C1 segment of cervical spinal cord (tissue), 14 donors: ENCODE results near the gene NQO2.
A peak's percentile ranks its signal among the peaks of the same experiment; 100 is the strongest.
"Not testable (repeated sequence)": the region's sequence is repeated elsewhere in the genome, so short reads cannot be mapped to it uniquely, and the experiment has no call there.

Experiments
- DNase-seq, 14 donors: peaks; one replicate each; lab custom pipeline; 2025; lab: John Stamatoyannopoulos, UW

Gene NQO2

GRCh38 chr6:2989332-2990247 is 10.1 kb upstream of the NQO2 start:
- peak in 13 of 14 donors; percentile 54 to 96 (median 88) for DNase-seq

DNA sequence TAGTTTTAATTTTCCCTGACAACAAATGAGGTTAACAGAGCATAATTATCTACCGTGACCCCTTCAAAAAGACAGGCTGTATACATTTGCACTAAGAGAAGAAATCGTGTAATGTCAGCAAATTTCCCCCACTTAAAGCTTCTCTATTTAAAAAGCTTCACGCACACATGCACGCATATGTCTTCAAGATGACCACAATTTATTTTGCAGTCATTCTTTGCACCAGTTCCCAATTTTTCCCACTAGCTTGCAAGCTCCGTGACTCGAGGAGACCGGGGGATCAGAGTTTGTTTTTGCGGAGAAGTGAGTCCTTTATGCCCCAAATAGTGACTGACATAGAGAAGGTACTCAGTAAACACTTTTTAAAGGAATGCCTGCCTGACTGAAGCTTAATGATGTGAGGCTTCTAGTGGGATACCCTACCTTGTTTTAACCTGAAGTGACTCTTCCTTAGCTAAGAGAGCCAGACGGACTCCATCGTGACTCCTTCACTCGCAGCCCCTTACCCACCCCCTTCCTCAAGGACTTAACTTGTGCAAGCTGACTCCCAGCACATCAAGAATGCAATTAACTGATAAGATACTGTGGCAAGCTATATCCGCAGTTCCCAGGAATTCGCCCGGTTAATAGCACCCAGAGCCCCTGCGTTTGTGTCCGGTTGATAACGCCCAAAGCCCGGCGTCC is 9.3 kb upstream of the NQO2 start:
- DNase-seq = peak in 10 of 14 donors; percentile 41 to 70 (median 54)

DNA sequence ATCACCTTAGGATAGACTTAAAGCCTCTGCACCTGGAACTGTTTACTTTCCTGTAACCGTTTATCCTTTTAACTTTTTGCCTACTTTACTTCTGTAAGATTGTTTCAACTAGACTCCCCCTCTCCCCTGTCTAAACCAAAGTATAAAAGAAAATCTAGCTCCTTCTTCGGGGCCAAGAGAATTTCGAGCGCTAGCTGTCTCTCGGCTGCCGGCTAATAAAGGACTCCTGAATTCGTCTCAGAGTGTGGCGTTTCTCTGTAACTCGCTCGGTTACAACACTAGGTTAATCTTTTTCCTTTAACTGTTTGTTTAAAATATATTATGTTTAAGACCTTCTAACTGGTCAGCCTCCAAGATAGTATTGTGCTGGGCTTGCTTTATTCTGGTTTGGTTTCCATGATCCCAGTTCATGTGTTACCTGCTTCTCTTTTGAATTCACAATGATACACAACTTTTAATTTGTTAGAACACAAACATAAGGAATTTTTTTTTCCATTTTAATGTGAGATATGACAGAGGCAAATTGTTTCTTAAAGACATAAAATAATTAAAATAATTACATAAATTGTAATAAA is 8.7 kb upstream of the NQO2 start:
- DNase-seq = no peak

DNA sequence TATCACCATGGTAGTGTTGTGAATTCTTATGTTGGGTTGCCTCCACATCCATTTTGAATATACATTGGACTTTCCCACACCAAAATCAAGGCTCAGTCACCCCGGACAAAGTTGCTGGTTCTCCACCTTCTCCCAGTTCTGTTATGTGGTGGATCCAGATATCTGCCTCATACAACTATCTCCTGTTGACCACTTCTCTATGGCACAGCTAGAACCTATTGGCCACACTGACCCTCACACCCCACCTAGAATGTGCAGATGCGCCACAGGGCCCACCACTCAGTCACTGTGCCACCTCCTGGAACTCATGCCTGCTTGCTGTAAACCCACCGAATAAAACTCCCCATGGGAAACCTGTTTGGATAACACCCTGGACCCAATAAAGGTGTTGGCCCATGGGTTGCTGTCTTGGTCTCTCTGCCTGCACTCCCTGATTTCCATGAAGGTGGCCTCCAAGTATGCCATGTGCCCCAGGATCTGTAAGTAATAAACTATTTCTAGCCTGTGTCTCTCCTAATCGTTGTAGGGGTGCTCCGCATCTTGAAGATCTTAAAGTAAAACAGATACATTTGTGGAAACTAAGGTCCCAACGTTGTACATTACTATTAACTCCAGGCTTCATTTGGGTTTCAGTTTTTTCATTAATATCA is 7.2 kb upstream of the NQO2 start:
- no peak for DNase-seq

- no peak for DNase-seq
Observed at GRCh38 chr6:2993755-2994317, 5.9 kb upstream of the NQO2 start.

DNA sequence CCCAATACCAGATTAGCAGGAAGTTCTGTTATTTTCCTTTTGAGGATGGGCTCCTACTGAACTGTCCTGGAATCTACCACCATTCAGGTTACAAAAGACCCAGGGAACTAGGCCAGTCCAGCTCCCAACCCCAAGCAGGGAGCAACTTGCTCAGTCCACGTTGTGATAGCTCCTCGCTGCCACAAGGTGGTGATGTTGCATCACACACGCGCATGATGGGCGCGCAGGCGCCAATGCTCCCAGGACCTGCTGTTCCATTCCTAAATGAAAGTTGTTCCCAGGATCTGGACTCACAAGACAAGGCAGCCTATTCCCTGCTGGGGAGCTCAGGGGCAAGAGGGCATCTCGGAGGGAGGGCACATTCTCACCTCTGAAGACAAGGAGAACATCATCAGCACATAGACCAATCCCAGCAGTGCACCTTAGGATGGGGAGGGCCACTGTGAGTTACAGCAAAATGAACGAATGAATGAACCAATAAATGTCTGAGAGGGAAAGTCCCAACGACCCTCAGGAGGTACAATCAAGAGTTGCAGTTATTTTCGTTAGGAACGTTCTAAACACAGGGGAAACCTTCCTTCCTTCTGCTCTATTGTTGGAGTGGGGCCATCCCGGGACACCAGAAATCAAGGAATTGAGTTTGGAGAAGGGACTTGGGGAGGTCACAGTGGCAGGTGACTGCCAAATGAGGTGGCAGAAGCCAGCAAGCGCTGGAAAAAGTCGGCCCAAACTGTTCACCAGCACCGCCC is 1.3 kb upstream of the NQO2 start:
- DNase-seq = peak in 4 of 14 donors; percentile 32 to 55 (median 50)

DNA sequence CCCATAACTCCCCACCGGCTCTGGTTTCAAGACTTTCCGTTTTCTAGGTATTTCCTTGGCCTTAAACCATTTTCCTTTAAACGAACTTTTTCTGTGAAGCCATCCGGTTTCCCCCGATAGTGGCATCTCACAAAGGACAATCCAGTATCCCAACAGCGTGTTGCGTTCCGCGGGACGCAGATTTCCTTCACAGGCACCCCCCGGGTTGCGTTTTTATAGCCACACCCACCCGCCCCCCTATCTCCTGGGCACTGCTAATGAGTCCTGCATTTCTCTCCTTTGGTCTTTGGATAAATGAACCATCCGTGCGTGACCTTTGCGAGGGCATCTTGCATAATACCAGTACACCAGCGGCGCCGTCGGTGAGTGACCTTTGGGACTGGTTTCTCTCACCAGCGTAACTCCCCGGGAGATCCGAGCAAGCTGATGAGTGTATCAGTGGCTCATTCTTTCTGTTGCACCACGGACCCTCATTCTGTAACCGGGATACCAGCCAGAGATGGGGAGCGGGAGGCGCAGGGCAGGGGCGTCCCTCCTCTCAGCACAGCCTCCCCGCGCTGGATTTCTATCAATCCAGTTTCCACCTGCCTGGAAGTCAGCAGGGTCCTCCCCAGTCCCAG is 586 bp upstream of the NQO2 start:
- DNase-seq = peak in 3 of 14 donors; percentile 57 to 87 (median 81)

- DNase-seq = no peak
Observed at GRCh38 chr6:3001146-3001772, 1.6 kb downstream of the NQO2 start.

DNA sequence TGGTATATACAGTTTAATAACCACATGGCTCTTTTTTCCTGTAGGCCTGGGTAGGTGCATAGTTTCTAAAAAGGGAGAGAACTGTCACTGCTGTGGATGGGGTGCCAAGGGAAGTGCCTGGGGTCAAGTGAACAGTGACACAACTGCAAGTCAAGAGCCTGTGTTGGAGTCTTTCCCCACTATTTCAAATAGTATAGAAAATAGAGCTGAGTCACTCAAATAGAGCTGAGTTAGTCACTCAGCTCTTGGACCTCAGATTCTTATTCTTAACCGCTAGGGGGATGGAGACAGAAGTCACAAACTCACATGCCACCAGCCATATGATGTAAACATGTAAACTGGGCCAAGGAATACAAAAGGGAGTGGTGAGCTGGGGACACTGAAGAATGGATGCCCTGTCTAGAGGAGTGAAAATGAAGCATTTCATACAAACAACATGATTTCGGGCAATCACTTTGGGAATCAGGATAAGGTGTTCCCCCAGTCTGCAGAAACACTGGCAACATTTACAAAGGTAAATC is 2.1 kb downstream of the NQO2 start:
- DNase-seq = peak in 2 of 14 donors; percentile 18 to 51

- not testable (repeated sequence) for DNase-seq
Observed at GRCh38 chr6:3003226-3003625, 3.5 kb downstream of the NQO2 start.

GRCh38 chr6:3005077-3005476 is 5.4 kb downstream of the NQO2 start:
- DNase-seq = no peak

DNA sequence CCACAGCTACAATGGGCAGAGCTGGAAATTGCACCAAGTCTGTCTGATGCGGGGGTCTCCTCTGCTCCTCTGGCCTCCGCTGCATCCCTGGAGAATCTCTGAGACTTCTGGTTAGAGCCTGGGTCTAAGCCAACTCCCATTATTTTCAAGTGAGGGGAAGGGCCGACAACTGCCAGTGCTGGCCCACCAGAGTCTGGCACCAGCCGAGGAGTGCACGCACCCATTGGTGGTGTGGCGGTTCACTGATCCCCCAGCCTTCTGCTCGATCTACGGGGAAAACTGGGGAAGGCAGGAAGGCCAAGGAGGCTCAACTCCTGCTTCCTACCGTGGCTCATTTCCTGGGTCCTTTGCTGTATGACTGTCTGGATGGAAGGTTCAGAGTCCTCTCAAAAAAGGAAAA is 6.2 kb downstream of the NQO2 start:
- no peak for DNase-seq

DNA sequence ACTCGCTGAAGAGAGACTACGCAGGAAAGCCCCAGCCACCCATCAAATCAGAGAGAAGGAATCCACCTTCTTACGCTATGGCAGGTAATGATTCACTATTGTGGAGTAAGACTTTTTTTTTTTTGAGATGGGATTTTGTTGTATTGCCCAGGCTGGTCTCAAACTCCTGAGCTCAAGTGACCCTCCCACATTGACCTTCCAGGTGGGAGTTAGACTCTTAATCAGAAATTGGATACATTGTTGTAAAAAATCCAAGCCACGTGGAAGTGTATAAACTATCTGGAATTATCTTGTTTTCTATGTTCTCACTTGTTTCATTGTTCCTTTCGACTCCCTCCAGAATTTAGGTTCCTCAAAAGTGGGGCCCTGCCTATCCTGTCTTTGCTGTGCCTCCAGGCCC is 6.8 kb downstream of the NQO2 start:
- DNase-seq = no peak

DNA sequence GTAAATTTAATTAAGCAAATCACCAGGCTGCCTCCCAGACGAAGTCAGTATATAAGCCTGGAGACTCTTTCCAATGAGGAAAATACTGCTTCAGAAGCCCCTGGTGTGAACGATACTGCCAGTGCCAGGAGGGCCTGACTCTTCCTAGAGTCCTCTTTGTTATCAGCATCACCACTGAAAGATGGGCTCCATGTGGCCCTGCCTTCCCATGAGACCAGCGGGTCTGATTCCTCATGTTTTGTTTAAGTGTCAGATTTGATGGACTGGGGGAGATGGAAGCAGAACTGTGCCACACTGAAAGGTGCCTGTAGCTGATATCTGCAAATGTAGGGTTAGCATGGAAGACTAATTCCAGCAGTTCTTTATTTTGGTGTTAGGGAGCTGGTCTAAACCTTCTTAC is 7.9 kb downstream of the NQO2 start:
- no peak for DNase-seq

DNA sequence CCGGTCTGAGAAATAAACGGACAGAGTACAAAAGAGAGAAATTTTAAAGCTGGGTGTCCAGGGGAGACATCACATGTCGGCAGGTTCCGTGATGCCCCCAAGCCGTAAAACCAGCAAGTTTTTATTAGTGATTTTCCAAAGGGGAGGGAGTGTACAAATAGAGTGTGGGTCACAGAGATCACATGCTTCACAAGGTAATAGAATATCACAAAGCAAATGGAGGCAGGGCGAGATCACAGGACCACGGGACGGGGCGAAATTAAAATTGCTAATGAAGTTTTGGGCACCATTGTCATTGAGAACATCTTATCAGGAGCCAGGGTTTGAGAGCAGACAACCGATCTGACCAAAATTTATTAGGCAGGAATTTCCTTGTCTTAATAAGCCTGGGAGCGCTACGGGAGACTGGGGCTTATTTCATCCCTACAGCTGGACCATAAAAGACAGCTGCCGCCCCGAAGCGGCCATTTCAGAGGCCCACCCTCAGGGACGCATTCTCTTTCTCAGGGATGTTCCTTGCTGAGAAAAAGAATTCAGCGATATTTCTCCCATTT is 9.1 kb downstream of the NQO2 start:
- not testable (repeated sequence) for DNase-seq

- DNase-seq = no peak
Observed at GRCh38 chr6:3009930-3010329, 10.2 kb downstream of the NQO2 start.

- DNase-seq = no peak
Observed at GRCh38 chr6:3011158-3011557, 11.5 kb downstream of the NQO2 start.

DNA sequence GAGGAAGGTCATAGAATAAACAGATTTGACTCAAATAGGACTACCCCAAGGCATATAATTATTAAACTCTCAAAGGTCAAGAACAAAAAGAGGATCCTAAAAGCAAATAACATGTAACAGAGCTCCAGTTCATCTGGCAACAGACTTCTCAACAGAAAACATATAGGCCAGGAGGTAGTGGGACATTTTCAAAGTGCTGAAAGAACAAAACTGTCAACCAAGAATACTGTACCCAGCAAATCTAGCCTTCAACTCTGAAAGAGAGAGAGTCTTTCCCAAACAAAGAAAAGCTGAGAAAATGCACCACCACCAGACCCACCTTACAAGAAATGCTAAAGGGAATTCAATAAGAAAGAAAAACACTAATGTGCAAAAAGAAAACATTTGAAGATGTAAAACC is 11.9 kb downstream of the NQO2 start:
- no peak for DNase-seq

- DNase-seq = no peak
Observed at GRCh38 chr6:3013486-3013885, 13.8 kb downstream of the NQO2 start.
